Peyer's patch (tissue), 4 donors: Measurements from ENCODE around the gene MAN1B1. TPM values are rescaled to one million over a fixed set of nuclear protein-coding genes. Genes with fewer than 3 reads are reported as not detected.

Source experiments
- DNase-seq, 3 donors: peaks; one replicate each; pipeline ENCODE4 v3.0.0-alpha.2; 2017 to 2019
- H3K27ac ChIP-seq, 4 donors: fragments of 200-600 bp; sonication (generic); one replicate each; pipeline ENCODE4 v1.5.1; 2016 to 2019
- H3K27me3 ChIP-seq, 2 donors: fragments of 200-600 bp; sonication (generic); one replicate each; pipeline ENCODE4 v1.5.1; 2019
- H3K36me3 ChIP-seq, 3 donors: fragments of 200-600 bp; sonication (generic); one replicate each; pipeline ENCODE4 v1.5.1; 2016 to 2019
- H3K4me1 ChIP-seq, 4 donors: fragments of 200-600 bp; sonication (generic); one replicate each; pipeline ENCODE4 v1.5.1; 2016 to 2019
- H3K4me3 ChIP-seq, 4 donors: fragments of 200-600 bp; sonication (generic); 1 replicate in 3 of 4; 2 replicates in 1 of 4; pipeline ENCODE4 v1.5.1; 2016 to 2019; ENCODE audit warnings: mild to moderate bottlenecking in 1 of 4
- H3K9me3 ChIP-seq, 4 donors: fragments of 200-600 bp; sonication (generic); one replicate each; pipeline ENCODE4 v1.5.1; 2016 to 2019; ENCODE audit warnings: mild to moderate bottlenecking in 1 of 4
- POLR2A ChIP-seq, 2 donors: fragments of 450-650 bp; IDR thresholded peaks; one replicate each; pipeline ENCODE4 v1.5.1; 2017; ENCODE audit warnings: antibody characterized with exemption in 2 of 2, mild to moderate bottlenecking in 2 of 2, moderate library complexity in 2 of 2
- total RNA-seq, 4 donors: library from RNA; depleted of rRNA; stranded (reverse); fragments of >200 nt; gene quantifications; one replicate each; pipeline ENCODE4 v1.1.0, GENCODE V29; 2016
- TF ChIP-seq, protein P1 (sequence below), 6 experiments: fragments of 450-650 bp in 4 of 6; fragments of 200-600 bp in 2 of 6; sonication (generic) in 1 of 6; IDR thresholded peaks; one replicate each; pipeline ENCODE4 v1.5.1; 2017 to 2019; ENCODE audit warnings: antibody characterized with exemption in 6 of 6, mild to moderate bottlenecking in 3 of 6, moderate library complexity in 1 of 6

MAN1B1 gene
- total RNA-seq, 4 donors from 2014 or later: 42.7 to 74.7 (median 61.0) TPM

DNA sequence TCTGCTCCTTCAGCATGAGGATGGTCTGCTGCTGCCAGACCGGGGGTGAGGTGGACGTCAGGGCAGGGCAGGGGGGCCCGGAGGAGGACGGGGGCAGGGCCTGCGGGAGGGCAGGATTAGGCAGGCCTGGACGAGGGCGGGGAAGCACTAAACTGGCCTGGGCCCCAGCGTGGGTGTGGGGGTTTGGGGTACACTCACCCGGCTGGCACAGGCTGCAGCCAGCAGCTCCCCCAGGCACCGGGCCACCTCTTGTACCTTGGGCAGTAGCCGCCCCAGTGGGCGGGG lies 22.0 kb upstream of the MAN1B1 start:
- no peak overlapping the region for H3K4me3 ChIP-seq
- H3K27ac ChIP-seq: no peak overlapping the region
- H3K4me1 ChIP-seq: peaks cover 0 to 27% (median 7%) of the 10 kb centered on the region in 4 donors
- H3K27me3 ChIP-seq: peaks cover 0 to 8% of the 10 kb centered on the region in 2 donors
- TF ChIP-seq, protein P1, sequence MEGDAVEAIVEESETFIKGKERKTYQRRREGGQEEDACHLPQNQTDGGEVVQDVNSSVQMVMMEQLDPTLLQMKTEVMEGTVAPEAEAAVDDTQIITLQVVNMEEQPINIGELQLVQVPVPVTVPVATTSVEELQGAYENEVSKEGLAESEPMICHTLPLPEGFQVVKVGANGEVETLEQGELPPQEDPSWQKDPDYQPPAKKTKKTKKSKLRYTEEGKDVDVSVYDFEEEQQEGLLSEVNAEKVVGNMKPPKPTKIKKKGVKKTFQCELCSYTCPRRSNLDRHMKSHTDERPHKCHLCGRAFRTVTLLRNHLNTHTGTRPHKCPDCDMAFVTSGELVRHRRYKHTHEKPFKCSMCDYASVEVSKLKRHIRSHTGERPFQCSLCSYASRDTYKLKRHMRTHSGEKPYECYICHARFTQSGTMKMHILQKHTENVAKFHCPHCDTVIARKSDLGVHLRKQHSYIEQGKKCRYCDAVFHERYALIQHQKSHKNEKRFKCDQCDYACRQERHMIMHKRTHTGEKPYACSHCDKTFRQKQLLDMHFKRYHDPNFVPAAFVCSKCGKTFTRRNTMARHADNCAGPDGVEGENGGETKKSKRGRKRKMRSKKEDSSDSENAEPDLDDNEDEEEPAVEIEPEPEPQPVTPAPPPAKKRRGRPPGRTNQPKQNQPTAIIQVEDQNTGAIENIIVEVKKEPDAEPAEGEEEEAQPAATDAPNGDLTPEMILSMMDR (IDR thresholded peaks at IDR 0.05): no peak
- no peak for TF ChIP-seq POLR2A (IDR thresholded peaks at IDR 0.05)
- no peaks in the 10 kb centered on the region for H3K36me3 ChIP-seq
- no peak for DNase-seq
- no peaks in the 10 kb centered on the region for H3K9me3 ChIP-seq

DNA sequence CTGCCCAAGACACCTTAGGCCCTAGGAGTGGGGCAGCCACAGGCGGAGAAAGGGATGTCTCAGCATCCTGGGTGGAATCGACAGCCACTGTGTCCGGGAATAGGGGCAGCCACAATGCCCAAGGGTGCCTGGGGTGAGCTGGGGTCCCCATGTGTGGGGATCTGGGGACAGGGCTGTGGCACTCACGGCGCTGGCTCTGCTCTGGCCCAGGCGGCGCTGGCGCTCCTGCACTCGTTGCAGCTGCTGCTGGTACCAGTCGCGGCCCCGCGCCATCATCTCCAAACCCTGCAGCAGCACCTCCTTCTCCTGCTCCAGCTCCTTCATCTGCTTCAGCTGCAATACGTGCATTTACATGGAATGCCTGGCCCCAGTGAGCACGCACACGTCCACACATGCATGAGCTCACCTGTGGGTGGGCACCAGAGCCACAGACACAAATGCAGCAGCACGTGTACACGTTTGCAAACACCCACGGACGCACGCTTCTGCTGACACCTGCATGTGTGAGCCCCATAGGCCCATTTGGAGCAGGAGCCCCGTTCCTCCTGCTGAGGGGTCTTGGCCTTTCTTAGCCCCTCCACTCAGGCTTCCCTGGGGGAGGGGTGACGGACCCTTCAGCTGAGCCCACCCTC lies 21.3 kb upstream of the MAN1B1 start:
- no peaks in the 10 kb centered on the region for H3K36me3 ChIP-seq
- peaks cover 0 to 8% of the 10 kb centered on the region in 2 donors for H3K27me3 ChIP-seq
- no peak overlapping the region for H3K27ac ChIP-seq
- DNase-seq: no peak
- H3K4me1 ChIP-seq: peaks cover 0 to 31% (median 10%) of the 10 kb centered on the region in 4 donors
- TF ChIP-seq, protein P1 (IDR thresholded peaks at IDR 0.05): no peak
- no peak overlapping the region for H3K4me3 ChIP-seq
- H3K9me3 ChIP-seq: no peaks in the 10 kb centered on the region

DNA sequence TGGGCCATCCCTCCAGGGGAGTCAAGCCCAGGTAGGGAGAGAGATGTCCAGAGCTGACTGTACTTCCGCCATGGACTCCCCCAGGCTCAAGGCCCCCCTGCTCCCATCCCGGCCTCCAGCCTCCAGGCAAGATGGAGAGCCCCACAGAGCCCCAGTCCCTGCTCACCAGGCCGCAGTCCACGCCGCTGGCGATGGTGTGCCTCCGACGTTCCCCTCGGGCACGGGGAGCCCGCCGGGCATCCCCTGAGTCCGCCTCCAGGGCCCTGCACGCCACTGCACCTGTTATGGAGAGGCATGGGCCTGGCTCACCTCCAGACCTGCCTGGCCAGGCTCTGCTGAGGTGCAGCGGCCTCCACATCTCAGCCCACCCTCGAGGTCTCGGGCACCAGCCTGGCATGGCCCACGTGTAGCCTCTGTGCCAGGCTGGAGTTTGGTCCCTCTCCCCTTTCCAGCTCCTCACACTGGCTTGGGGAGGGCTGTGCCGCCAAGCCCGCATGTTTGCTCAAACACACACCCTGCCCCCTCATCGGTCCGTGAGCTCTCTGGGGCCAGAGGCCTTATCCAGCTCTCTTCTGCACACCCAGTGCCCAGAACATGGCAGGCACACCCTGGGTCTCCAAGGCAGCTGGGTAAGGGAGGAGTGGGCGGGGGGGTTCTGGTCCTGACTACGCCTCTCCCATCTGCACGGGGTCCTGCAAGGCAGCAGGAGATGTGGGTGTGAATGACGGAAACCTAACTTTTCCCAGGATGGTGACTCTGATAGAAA lies 20.5 kb upstream of the MAN1B1 start:
- no peak overlapping the region for H3K27ac ChIP-seq
- peaks cover 0 to 37% (median 14%) of the 10 kb centered on the region in 4 donors for H3K4me1 ChIP-seq
- H3K4me3 ChIP-seq: no peak overlapping the region
- H3K36me3 ChIP-seq: no peaks in the 10 kb centered on the region
- no peak for TF ChIP-seq POLR2A (IDR thresholded peaks at IDR 0.05)
- TF ChIP-seq, protein P1 (IDR thresholded peaks at IDR 0.05): no peak
- no peaks in the 10 kb centered on the region for H3K9me3 ChIP-seq
- DNase-seq: no peak
- peaks cover 0 to 8% of the 10 kb centered on the region in 2 donors for H3K27me3 ChIP-seq

DNA sequence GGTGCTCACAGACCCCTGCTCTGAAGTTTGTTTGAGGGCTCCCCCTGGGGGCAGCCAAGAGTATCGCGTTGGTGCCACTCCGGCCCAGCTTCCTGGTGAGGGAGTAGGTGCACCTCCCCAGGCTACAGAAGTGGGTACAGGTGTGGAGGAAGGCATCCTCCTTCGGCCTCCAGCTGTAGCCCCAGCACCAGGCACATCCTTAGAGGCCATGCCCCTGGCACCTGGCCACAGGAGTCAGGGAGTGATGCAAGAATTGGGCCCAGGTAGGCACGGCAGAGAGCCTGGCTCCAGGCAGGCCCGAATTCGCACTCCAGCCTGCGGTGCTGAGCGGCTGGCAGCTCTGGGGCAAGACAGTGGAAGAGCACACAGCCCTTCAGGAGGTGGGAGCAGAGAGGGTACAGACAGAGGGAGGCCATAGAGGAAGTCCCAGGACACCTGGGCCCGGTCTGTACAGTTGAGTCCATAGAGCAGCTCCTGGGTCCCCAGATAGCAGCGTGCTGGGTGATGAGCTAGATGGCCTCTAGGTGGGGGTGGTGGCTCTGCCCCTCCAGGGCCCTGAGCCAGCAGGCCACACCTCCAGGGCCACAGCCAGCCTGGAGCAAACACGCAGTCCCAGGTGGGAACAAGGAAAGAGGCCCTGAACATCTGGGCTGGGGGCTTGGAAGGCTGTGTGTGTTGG lies 18.8 kb upstream of the MAN1B1 start:
- H3K9me3 ChIP-seq: no peaks in the 10 kb centered on the region
- H3K27ac ChIP-seq: peak overlapping the region in 1 of 4 donors; percentile 72
- no peak overlapping the region for H3K4me3 ChIP-seq
- TF ChIP-seq, protein P1 (IDR thresholded peaks at IDR 0.05): peak; percentile 75 to 89 (median 85)
- TF ChIP-seq POLR2A (IDR thresholded peaks at IDR 0.05): no peak
- H3K27me3 ChIP-seq: peaks cover 0 to 8% of the 10 kb centered on the region in 2 donors
- H3K4me1 ChIP-seq: peaks cover 0 to 40% (median 14%) of the 10 kb centered on the region in 4 donors
- no peaks in the 10 kb centered on the region for H3K36me3 ChIP-seq
- peak; percentile 74 to 92 (median 91) for DNase-seq

DNA sequence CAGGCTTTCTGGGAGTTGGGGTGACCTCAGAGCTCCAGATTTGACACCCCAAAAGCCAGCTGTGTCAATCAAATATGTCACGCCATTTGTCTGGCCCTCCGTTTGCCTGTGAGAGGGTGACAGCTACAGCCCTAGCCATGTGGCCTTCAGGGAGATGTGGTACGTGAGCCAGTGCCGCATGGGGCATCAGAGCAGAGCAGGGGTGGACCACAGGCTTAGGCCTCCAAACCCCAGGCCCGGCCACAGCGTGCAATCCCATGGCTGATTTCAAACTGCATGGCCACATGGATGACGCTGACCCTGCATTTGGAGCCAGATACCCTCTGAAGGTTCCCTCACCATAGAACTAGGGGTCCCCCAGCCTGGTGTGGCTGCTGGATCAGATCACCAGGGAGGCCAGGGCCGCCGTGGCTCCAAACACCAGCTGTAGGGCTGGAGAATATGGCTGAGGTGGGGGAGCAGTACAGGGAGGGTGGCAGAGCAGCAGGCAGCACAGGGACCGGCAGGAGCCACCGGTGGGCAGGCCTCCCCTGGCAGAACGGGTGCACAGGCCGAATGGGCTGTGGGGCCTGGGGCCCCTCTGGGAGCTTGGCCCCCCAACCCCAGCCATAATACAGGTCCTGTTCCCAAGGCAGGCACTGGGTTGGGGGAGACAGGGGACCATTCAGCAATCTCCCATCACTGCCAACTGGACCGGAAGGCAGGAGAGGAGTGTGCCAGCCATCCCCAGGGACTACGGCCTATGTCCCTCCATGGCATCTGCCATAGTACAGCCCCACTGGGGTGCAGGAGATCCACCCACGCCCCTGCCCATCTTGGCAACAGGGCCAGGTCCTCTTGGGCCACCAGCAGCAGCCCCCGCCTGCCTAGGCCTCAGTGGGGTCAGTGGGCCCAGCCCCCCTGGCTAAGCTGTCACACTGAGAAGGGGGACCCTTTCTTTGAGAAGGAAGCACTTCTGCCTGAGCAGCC lies 18.0 kb upstream of the MAN1B1 start:
- Histone ChIP-seq H3K4me3 (peak overlapping the region in 1 of 4 donors; percentile 69), H3K9me3 (no peaks in the 10 kb centered on the region), H3K4me1 (peaks cover 0 to 44% (median 14%) of the 10 kb centered on the region in 4 donors), H3K27me3 (peaks cover 0 to 8% of the 10 kb centered on the region in 2 donors), H3K36me3 (no peaks in the 10 kb centered on the region), H3K27ac (peak overlapping the region in 1 of 4 donors; percentile 72)
- TF ChIP-seq POLR2A (IDR thresholded peaks at IDR 0.05): no peak
- TF ChIP-seq, protein P1 (IDR thresholded peaks at IDR 0.05): no peak
- no peak for DNase-seq
